ENCODE data around the gene RASGRP4.
"Not testable (repeated sequence)": the region's sequence is repeated elsewhere in the genome, so short reads cannot be mapped to it uniquely, and the experiment has no call there.

Gene RASGRP4

GRCh38 chr19:38425810-38426466, at the start of gene RASGRP4:
RASGRP4 (minus strand) TSS chr19:38426219; CDS start chr19:38426091, 128 bp downstream.
- no peak for DNase-seq (ENCODE audit: low spot score)

GRCh38 chr19:38475176-38475575, 49.2 kb upstream of the RASGRP4 start:
- DNase-seq (ENCODE audit: low spot score): no peak

- no peak for DNase-seq (ENCODE audit: low spot score)
These were observed 47.2 kb upstream of the RASGRP4 start for GRCh38 chr19:38473201-38473600.

- DNase-seq (ENCODE audit: low spot score): not testable (repeated sequence)
These were observed 46.7 kb upstream of the RASGRP4 start for GRCh38 chr19:38472725-38473124.

- DNase-seq (ENCODE audit: low spot score): no peak
These were observed 44.9 kb upstream of the RASGRP4 start for GRCh38 chr19:38470788-38471480.

GRCh38 chr19:38469151-38469550, 43.1 kb upstream of the RASGRP4 start:
- DNase-seq (ENCODE audit: low spot score): no peak

- DNase-seq (ENCODE audit: low spot score): no peak
These were observed 41.8 kb upstream of the RASGRP4 start for GRCh38 chr19:38467541-38468525.

GRCh38 chr19:38466050-38466449, 40.0 kb upstream of the RASGRP4 start:
- no peak for DNase-seq (ENCODE audit: low spot score)

- no peak for DNase-seq (ENCODE audit: low spot score)
These were observed 38.5 kb upstream of the RASGRP4 start for GRCh38 chr19:38464421-38465082.

- DNase-seq (ENCODE audit: low spot score): no peak
These were observed 37.3 kb upstream of the RASGRP4 start for GRCh38 chr19:38463365-38463764.

GRCh38 chr19:38458991-38459390, 33.0 kb upstream of the RASGRP4 start:
- no peak for DNase-seq (ENCODE audit: low spot score)

- DNase-seq (ENCODE audit: low spot score): no peak
These were observed 31.8 kb upstream of the RASGRP4 start for GRCh38 chr19:38457690-38458405.

- no peak for DNase-seq (ENCODE audit: low spot score)
These were observed 31.2 kb upstream of the RASGRP4 start for GRCh38 chr19:38457202-38457601.

GRCh38 chr19:38455031-38455430, 29.0 kb upstream of the RASGRP4 start:
- peak; percentile 3 for DNase-seq (ENCODE audit: low spot score)

- DNase-seq (ENCODE audit: low spot score): no peak
These were observed 27.6 kb upstream of the RASGRP4 start for GRCh38 chr19:38453596-38453995.

- DNase-seq (ENCODE audit: low spot score): no peak
These were observed 26.7 kb upstream of the RASGRP4 start for GRCh38 chr19:38452430-38453366.

- DNase-seq (ENCODE audit: low spot score): no peak
These were observed 25.6 kb upstream of the RASGRP4 start for GRCh38 chr19:38451629-38452028.

- DNase-seq (ENCODE audit: low spot score): no peak
These were observed 25.0 kb upstream of the RASGRP4 start for GRCh38 chr19:38451036-38451435.

- no peak for DNase-seq (ENCODE audit: low spot score)
These were observed 23.5 kb upstream of the RASGRP4 start for GRCh38 chr19:38449518-38449917.

GRCh38 chr19:38448225-38448624, 22.2 kb upstream of the RASGRP4 start:
- no peak for DNase-seq (ENCODE audit: low spot score)
